Fibroblast of skin of left biceps (primary cell): Measurements from ENCODE around the gene IP6K3.
A peak's percentile ranks its signal among the peaks of the same experiment; 100 is the strongest.

ENCODE experiments used
- DNase-seq, 2 experiments: peaks; one replicate each; pipeline ENCODE4 v3.0.0-alpha.2; 2013; ENCODE audit warnings: low read depth in 2 of 2

Gene IP6K3

DNA sequence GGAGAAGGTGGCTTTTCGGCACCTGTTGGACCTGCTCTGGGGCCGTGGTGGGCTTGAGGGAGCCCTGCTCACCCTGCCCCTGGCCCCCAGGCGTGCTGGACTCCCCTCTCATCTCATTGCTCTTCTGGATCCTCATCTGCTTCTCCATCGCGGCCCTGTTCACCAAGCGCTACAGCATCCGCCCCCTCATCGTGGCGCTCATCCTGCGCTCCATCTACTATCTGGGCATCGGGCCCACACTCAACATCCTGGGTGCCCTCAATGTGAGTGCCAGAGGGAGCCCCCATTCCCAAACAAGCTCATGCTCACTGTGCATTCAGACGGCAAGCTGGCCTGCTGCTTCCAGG, 57.6 kb downstream of the IP6K3 start:
- no peak for DNase-seq

DNA sequence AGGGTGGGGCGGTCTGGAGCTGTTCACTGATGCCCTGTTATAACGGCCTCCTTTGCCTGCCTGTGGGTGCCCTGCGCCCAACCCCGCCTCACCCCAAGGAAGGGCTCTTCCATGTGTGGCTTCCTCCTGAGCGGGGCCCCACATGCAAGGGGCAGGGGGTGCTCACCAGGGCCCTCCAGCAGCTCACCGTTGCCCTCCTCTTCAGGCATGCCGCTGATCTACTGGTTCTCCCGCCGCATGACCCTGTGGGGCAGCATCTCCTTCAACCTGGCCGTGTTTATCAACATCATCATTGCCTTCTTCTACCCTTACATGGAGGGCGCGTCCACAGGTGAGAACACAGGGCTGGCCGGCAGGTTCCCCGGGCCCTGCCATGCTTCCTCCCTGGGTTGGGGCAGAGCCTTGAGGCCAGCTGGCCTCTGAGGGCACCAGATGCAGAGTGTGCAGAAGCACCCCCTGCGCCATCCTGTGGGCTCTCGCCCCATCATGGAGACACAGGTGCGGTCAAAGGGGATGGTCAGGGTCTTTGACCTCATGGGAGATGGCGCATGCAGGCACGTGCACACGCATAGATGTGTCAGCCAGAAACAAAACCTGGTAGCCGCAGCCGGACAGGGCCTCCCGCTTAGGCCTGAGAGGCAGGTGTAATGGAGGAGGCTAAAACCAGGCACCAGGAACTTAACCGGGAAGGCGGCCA, 58.1 kb downstream of the IP6K3 start:
- no peak for DNase-seq

DNA sequence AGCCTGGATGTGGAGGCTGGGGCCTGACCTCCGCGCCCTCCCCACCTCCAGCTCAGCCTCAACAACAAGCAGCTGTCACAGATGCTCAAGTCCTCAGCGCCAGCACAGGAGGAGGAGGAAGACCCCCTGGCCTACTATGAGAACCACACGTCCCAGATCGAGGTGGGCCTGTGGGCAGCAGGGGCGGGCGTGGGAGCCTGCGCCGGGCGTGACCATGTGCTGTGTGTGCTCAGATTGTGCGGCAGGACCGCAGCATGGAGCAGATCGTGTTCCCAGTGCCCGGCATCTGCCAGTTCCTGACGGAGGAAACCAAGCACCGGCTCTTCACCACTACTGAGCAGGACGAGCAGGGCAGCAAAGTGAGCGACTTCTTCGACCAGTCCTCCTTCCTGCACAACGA, 58.7 kb downstream of the IP6K3 start:
- DNase-seq = no peak

DNA sequence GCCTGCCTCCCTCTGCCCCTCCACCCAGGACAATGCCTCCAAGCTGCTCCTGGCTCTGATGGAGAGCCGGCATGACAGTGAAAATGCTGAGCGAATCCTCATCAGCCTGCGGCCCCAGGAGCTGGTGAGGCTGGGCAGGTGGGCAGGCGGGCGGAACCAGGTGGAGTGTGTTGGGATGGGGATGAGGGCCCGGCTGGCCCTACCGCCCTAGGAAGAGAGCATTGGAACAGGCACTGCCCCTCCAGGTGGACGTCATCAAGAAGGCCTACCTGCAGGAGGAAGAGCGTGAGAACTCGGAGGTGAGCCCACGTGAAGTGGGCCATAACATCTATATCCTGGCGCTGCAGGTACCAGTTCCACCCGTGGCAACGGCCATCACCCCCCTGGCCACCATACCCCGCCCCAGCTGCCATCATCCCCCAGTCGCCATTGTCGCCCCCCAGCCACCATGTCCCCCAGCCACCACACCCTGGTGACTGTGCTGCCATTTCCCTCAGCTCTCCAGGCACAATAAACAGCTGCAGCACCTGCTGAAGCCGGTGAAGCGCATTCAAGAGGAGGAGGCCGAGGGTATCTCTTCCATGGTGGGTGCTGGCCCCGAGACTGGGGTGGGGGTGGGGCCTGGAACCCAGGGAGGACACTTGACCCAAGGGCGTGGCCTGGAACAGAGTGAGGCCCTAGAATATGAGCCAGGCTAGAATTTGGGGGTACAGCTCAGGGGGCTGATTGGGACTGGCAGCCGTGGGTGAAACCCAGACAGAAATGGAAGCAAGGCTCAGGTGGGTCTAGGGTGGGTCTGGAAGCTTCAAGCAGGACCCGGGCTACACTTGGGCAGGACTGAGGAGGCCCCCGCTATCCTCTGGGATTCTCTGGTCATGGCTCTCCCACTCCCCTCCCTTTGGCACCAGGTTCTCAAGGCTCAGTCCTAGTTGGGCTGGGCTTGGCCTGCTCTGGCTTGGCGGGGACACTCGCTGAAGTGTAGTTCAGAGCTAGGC, 59.4 kb downstream of the IP6K3 start:
- DNase-seq = no peak

DNA sequence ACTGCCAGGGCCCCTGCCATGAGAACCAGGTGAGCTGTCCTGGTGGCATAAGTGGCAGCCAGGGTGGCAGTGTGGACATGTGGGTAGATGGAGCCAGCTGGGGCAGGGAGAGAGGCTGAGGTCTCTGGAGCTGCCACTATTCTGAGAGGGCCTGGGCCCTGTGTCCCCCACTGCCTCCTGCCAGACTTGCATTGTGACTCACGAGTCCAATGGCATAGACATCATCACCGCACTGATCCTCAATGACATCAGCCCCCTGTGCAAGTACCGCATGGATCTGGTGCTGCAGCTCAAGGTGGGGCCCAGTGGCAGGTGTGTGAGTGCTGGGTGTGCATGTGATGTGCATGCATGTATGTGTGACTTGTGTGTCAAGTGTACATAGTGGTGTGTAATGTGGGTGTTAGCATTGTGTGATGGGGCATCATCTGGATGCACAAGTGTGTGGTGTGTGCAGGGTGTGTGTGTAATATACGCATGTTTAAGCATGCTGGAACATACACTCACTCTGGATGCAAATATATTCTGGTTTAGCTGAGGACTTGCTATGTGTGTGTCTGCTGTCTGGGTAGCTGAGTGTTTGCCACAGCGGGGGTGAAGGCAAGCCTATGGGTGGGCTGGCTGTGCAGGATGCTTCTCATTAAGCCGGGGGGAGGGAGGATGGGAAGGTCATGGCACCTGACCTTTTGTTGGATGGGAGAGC, 60.3 kb downstream of the IP6K3 start:
- DNase-seq = no peak

DNA sequence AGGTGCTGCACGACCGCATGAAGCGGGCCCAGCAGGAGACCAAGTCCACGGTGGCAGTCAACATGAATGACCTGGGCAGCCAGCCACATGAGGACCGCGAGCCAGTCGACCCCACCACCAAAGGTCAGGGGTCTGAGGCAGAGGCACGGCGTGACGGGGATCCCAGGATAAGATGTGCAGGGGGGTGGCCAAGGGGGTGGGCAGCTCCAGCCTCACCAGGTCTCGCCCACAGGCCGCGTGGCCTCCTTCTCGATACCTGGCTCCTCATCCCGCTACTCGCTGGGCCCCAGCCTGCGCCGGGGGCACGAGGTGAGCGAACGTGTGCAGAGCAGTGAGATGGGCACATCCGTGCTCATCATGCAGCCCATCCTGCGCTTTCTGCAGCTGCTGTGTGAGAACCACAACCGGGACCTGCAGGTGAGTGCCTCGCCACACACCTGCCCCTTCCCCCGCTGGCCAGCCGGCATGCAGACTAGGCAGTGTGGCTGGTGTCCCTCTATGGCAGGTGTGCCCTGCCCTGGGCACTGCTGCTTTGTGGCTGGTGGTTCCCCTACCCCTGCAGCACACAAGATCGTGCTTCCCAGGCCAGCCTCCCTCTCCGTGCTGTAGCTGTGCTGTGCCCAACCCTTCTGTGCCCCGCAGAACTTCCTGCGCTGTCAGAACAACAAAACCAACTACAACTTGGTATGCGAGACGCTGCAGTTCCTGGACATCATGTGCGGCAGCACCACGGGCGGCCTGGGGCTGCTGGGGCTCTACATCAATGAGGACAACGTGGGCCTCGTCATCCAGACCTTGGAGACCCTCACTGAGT, 61.1 kb downstream of the IP6K3 start:
- DNase-seq = no peak

DNA sequence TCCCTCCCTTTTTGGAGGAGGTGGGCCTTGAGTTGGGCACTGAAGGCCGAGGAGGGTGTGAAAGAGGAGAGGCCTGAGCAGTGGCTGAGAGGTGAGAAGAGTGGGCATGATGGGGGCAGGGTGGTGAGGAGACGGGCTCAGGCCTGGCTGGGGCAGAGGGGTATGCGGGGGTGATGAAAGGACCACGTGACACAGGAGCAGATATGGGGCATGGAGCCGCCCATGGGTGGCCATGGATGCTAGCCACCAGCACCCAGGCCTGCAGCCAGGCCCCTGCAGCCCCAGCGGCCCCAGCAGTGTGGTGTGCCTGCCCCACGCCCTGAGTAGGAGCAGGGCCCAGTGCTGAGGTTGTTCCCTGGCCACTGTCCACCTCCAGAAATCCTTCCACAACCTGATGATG, 61.7 kb downstream of the IP6K3 start:
- no peak for DNase-seq

DNA sequence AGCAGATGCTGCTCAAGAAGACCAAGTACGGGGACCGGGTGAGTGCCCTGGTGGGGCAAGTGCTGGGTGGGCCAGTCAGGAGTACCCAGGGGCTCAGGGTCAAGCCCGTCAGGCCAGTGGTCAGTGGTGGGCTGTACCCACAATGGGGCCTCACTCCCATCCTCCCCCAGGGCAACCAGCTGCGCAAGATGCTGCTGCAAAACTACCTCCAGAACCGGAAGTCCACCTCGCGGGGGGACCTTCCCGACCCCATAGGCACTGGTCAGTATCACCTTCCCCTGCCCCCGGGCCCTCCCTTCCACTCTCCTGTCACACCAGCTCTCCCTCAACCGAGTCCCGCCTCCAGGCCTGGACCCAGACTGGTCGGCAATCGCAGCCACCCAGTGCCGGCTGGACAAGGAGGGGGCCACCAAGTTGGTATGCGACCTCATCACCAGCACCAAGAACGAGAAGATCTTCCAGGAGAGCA, 62.2 kb downstream of the IP6K3 start:
- DNase-seq = no peak

DNA sequence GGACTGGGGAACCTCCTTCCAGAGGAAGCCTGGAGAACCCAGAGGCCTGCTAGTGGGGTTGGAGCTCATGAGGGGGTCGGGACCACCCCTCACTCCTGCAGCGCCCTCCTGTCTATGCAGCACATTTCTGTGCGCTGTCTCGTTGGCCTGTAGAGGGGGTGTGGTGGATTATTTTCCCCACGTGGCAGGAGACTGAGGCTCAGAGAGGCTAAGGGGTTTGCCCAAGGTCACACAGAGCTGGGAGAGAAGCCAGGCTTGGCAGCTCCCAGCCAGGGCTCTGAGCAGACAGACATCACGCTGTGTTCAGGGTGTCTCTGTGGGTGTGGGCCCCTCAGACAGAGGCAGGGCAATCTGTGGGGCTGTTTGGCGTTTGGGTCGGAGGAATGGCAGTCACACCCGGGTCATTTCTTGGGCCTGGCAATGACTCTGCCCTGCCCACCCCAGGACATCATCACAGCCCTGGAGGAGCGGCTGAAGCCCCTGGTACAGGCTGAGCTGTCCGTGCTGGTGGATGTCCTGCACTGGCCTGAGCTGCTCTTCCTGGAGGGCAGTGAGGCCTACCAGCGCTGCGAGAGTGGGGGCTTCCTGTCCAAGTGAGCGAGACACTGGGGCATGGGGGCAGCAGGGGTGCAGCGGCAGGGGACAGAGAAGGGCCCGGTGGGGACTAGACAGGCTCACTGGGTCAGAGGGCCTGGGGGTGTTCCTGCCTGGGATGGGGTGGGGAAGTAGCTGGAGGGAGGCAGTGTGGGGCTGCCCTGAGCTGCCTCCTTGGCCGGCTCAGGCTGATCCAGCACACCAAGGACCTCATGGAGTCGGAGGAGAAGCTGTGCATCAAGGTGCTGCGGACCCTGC, 62.9 kb downstream of the IP6K3 start:
- no peak for DNase-seq

DNA sequence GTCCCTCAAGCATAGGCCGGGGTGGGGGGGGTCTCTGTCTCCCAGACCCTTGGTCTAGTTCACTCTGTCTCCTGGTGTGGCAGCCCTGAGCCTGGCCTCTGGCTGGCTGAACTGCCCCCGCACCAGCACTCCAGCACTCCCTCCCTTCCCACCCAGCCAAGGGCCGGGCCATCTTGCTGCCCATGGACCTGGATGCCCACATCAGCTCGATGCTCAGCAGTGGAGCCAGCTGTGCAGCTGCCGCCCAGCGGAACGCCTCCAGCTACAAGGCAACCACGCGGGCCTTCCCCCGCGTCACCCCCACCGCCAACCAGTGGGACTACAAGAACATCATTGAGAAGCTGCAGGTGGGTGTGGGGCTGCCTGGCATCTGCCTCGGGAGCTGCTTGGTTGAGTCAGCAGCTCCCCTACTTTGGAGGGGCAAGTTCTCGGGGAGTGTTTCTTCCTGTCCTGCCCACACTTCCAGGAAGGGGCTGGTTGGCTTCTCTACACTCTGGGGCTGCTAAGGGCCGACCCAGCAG, 63.6 kb downstream of the IP6K3 start:
- DNase-seq = no peak

DNA sequence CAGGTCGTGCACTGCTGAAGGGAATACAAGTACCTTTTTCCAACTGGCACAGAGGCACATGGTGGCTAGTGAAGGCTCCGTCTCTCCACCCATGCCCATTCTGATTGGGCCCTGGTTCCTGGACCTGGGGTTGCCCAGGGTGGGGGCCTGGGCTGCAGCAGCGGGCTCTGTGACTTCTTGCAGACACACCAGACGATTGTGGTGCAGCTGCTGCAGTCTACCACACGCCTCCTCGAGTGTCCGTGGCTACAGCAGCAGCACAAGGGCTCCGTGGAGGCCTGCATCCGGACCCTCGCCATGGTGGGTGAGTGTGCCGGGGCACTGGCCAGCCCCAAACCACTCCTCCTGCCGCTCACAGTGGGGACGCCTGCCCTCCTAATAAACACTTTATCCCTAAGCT, 64.4 kb downstream of the IP6K3 start:
- DNase-seq = no peak

DNA sequence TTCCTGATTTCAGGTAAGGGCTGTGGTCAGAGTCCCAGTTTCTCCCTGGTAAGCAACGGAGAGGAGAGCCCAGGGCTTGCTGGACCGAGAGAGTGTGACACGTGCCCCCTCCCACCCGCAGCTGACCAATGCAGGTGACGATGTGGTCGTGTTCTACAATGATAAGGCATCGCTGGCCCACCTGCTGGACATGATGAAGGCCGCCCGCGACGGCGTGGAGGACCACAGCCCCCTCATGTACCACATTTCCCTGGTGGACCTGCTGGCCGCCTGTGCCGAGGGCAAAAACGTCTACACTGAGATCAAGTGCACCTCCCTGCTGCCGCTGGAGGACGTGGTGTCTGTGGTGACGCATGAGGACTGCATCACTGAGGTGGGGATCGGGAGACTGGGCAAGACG, 66.9 kb downstream of the IP6K3 start:
- no peak for DNase-seq

DNA sequence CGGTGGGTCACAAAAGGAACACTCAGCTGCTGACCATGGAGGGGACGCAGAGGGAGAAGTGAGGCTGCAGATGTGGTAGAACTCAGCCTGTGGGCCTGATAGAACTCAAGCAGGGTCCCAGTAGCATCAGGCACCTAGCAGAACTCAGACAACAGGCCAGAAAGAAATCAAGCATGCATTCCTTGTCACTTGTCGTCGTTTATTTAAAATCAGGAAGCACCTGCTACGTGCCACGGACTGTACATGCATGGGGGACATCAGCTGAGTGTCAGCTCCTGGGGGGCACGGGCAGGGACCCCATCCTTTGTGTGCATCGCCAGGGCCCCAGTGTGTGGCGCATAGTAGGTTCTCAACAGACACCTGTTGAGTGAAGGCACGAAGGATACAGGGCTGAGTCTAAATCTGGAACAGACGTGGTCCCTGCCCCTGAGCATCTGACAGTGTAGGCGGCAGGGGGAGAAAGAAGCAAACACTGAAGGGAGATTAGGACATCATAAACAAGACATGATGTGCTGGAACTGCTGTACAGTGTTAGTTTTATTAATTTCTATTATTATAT, 67.7 kb downstream of the IP6K3 start:
- no peak for DNase-seq

DNA sequence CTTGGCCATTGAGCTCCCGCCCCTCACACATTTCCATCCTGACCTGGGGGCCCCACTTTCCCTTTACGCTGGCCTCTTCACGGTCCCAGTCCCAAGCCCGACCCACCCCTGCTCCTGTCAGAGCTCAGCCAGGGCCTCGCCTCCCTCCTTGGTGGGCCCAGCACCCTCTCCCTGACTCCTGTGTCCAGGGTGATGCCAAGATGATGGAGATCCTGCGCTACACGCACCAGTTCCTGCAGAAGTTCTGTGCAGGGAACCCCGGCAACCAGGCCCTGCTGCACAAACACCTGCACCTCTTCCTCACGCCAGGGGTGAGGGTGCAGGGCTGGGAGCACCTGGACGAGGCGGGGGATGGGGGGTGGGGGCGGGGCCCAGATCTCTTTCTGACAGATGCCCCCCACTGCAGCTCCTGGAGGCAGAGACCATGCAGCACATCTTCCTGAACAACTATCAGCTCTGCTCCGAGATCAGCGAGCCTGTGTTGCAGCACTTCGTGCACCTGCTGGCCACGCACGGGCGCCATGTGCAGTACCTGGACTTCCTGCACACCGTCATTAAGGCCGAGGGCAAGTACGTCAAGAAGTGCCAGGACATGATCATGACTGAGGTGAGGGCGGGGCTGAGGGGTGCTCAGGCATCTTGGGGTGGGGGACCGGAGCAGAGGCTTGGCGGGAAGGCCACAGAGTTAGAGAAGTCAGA, 68.3 kb downstream of the IP6K3 start:
- no peak for DNase-seq

DNA sequence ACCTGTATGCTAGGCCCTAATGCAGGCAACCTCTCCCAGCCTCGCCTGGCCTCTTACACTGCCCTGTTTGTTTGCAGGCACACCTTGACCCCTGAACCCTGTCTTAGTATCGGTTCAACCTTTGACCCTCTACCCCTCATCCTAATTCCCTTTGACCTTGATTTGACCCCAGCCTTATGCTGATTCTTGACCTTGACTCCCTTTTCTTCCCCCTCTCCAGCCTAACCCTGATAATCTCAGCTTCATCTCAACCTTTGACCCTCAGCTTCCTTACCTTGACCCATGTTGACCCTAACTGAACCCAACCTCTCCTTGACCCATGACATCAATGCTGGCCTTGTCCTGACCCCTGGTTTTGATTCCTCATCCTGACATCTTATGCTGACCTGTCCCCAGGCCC, 69.0 kb downstream of the IP6K3 start:
- DNase-seq = no peak

DNA sequence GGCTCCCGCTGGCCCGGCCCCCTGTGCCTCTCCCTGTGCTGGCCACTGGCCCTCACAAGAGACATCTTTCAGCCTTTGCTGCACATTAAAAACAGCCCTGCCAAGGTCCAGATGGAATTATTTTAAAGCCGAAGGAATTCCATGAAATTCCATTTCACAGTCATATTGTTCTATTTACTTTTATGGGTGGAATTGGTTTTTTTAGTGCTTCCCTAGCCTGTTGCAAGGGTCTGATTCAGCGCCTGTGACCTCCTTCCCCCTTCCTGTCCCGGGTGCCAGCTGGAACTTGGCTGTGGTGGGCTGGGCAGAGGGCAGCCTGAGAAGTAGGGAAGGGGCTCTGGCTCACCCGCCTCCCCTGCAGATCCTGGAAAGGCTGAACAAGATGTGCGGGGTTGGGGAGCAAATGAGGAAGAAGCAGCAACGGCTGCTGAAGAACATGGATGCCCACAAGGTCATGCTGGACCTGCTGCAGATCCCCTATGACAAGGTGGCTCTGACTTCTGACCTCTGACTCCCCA, 69.5 kb downstream of the IP6K3 start:
- peak; percentile 30 to 40 for DNase-seq

DNA sequence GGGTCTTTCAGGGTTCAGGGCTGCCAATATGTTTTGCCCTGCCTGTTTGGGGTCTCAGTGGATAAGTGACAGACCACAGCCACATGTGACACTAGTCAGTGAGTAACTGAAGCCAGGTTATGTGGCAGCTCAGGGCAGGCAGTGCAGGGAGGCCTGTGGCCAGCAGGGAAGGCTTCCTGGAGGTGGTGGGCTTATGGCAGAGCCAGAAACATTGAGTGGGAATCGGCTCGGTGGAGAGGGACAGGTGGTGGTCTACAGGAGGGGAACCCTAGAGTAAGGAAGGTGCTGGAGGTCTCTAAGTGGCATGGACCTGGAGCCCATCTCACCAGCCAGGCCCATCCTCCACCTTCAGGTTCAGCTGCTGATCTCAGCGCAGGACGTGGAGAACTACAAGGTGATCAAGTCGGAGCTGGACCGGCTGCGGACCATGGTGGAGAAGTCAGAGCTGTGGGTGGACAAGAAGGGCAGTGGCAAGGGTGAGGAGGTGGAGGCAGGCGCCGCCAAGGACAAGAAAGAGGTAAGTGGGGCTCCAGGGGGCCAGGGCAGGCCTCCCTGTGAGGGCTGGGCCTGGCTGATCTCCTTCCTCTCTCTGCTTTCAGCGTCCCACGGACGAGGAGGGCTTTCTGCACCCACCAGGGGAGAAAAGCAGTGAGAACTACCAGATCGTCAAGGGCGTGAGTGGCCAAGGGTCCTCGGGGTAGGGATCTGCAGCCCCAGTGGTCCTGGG, 70.1 kb downstream of the IP6K3 start:
- no peak for DNase-seq

DNA sequence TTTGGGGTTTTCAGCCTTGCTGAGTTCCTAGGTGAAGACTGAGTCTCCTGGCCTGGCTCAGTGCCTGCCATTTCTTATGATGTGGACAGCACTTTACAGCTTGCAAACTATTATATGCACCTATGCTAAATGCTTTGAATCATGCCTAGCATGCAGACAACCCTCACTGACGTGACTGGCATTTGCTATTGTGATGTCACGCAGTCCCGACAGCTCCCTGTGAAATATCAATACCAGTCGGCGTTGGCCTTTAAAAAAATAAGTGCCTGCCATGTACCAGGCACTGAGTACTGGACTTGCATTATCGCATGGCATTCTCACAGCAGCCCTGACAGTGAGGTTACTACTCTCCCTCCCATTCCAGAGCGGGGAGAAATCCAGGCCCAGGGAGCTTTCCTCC, 70.7 kb downstream of the IP6K3 start:
- DNase-seq = no peak

DNA sequence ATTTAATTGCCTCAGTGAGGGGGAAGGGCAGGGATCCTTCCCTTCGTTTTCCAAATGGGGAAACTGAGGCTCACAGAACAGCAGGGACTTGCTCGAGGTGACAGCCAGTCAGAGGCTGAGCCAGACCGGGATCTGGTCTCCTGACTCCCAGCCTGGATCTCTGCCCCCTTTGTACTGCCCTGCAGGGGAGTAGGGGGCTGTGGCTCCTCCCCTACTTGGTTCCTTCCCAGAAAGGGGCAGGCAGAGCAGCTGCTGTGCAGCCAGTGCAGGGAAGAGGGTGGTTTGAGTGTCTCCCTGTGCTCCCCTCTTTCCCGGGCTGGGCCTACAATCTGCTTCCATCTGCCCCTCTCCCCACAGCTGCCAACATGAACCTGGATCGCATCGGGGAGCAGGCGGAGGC, 72.9 kb downstream of the IP6K3 start:
- no peak for DNase-seq
